Measurements from ENCODE around the gene STX1A.

DNA sequence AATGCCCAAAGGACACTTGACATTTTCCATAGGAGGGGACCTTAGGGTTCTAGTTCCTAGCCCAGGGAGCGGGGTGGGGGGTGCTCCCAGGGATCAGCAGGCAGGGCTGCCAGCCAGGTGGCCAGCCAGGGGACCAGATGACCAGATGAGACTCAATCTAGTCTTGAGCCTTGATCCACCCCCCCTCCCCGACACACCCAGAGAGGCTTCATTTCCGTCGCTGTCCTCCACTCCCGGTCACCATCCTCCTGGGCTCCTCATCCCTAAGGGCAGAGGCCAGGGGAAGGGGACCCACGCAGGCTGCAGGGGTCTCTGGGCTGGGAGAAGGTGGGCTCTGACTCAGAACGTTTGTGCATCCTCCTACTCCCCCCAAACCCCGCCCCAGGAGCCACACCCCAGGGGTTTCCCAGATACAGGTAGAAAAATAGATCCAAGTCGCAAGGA is 1.0 kb downstream of the STX1A start:
- TF ChIP-seq, protein P1, sequence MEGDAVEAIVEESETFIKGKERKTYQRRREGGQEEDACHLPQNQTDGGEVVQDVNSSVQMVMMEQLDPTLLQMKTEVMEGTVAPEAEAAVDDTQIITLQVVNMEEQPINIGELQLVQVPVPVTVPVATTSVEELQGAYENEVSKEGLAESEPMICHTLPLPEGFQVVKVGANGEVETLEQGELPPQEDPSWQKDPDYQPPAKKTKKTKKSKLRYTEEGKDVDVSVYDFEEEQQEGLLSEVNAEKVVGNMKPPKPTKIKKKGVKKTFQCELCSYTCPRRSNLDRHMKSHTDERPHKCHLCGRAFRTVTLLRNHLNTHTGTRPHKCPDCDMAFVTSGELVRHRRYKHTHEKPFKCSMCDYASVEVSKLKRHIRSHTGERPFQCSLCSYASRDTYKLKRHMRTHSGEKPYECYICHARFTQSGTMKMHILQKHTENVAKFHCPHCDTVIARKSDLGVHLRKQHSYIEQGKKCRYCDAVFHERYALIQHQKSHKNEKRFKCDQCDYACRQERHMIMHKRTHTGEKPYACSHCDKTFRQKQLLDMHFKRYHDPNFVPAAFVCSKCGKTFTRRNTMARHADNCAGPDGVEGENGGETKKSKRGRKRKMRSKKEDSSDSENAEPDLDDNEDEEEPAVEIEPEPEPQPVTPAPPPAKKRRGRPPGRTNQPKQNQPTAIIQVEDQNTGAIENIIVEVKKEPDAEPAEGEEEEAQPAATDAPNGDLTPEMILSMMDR (conservative IDR thresholded peaks at IDR 0.05; ENCODE audit: low read length), result no peak
- TF ChIP-seq EZH2phosphoT487 (IDR thresholded peaks at IDR 0.05; ENCODE audit: borderline replicate concordance, low read depth, low read length), result no peak

Measured in OCI-LY7 (cell line).